HEK293 (cell line): ENCODE data around the gene RMND5B.

Experiments
- CTCF ChIA-PET: fragments of 350-600 bp; formaldehyde crosslinking; extraction: SDS; loops from one replicate; lab custom pipeline; 2021; ENCODE audit warnings: antibody characterized with exemption; lab: Yijun Ruan, JAX
- POLR2A ChIA-PET: fragments of 300-600 bp; formaldehyde crosslinking; extraction: SDS; loops from one replicate; lab custom pipeline; 2020; ENCODE audit warnings: antibody characterized with exemption, inconsistent platforms; lab: Yijun Ruan, JAX
- H3K27ac ChIP-seq: fragments of 200-500 bp; sonication (Bioruptor generic); 2 replicates; pipeline ENCODE4 v1.5.1; 2014; ENCODE audit warnings: low read depth, low read length, control low read depth, inconsistent platforms; ENCODE audit errors: extremely low read depth
- H3K36me3 ChIP-seq, 2 experiments: fragments of 200-500 bp in 1 of 2; sonication (Bioruptor generic) in 1 of 2; 1 replicate in 1 of 2; 2 replicates in 1 of 2; pipeline ENCODE4 v1.5.1; 2014 to 2017; ENCODE audit warnings: inconsistent platforms in 2 of 2, low read length in 2 of 2; ENCODE audit not compliant: control insufficient read depth in 2 of 2, insufficient read depth in 1 of 2
- H3K4me1 ChIP-seq: fragments of 200-500 bp; sonication (Bioruptor generic); 2 replicates; pipeline ENCODE4 v1.5.1; 2014; ENCODE audit warnings: mild to moderate bottlenecking, low read length, inconsistent platforms; ENCODE audit not compliant: control insufficient read depth, insufficient read depth
- H3K4me3 ChIP-seq: 2 replicates; pipeline ENCODE4 v1.5.1; 2011; ENCODE audit warnings: low read depth, mild to moderate bottlenecking, control low read depth, low read length, moderate library complexity
- H3K9me3 ChIP-seq: fragments of 200-500 bp; sonication (Bioruptor generic); 2 replicates; pipeline ENCODE4 v1.5.1; 2014; ENCODE audit warnings: low read depth, low read length, inconsistent platforms; ENCODE audit not compliant: control insufficient read depth, insufficient read depth
- ATF2 ChIP-seq: fragments of 450-650 bp; formaldehyde crosslinking; IDR thresholded peaks from 2 replicates; pipeline ENCODE4 v1.5.1; 2016; ENCODE audit warnings: missing biosample characterization, missing genetic modification characterization, low read depth
- EGR2 ChIP-seq: fragments of 450-650 bp; formaldehyde crosslinking; IDR thresholded peaks from 2 replicates; pipeline ENCODE4 v1.5.1; 2016; ENCODE audit warnings: low read depth, missing biosample characterization, missing genetic modification characterization
- GLI2 ChIP-seq: fragments of 450-650 bp; formaldehyde crosslinking; IDR thresholded peaks from 2 replicates; pipeline ENCODE4; 2017; ENCODE audit warnings: missing biosample characterization, missing genetic modification characterization, low read depth, borderline replicate concordance
- GLIS2 ChIP-seq: fragments of 450-650 bp; formaldehyde crosslinking; IDR thresholded peaks from 2 replicates; pipeline ENCODE4 v1.5.1; 2016; ENCODE audit warnings: missing biosample characterization, missing genetic modification characterization
- HIC1 ChIP-seq: fragments of 450-650 bp; formaldehyde crosslinking; IDR thresholded peaks from 2 replicates; pipeline ENCODE4 v1.5.1; 2016; ENCODE audit warnings: missing biosample characterization, missing genetic modification characterization
- HOXD13 ChIP-seq: sonication (generic); formaldehyde crosslinking; IDR thresholded peaks from 2 replicates; pipeline ENCODE4 v1.8.0; 2022; ENCODE audit warnings: missing genetic modification reagents, borderline replicate concordance
- KLF8 ChIP-seq: fragments of 450-650 bp; formaldehyde crosslinking; IDR thresholded peaks from 2 replicates; pipeline ENCODE4 v1.5.1; 2016; ENCODE audit warnings: missing biosample characterization, missing genetic modification characterization
- PATZ1 ChIP-seq: fragments of 450-650 bp; formaldehyde crosslinking; IDR thresholded peaks from 2 replicates; pipeline ENCODE4 v1.5.1; 2016; ENCODE audit warnings: missing biosample characterization, missing genetic modification characterization
- PRDM1 ChIP-seq: fragments of 450-650 bp; formaldehyde crosslinking; IDR thresholded peaks from 2 replicates; pipeline ENCODE4; 2016; ENCODE audit warnings: missing biosample characterization, missing genetic modification characterization
- SCRT2 ChIP-seq: fragments of 450-650 bp; formaldehyde crosslinking; IDR thresholded peaks from 2 replicates; pipeline ENCODE4 v1.5.1; 2016; ENCODE audit warnings: missing biosample characterization, missing genetic modification characterization
- YY1 ChIP-seq: fragments of 450-650 bp; formaldehyde crosslinking; IDR thresholded peaks from 2 replicates; pipeline ENCODE4 v1.5.1; 2018; ENCODE audit warnings: missing biosample characterization, missing genetic modification characterization
- ZFHX2 ChIP-seq: fragments of 450-650 bp; formaldehyde crosslinking; conservative IDR thresholded peaks from 2 replicates; pipeline ENCODE4 v1.5.1; 2016; ENCODE audit warnings: missing biosample characterization, missing genetic modification characterization
- ZNF19 ChIP-seq: fragments of 450-650 bp; formaldehyde crosslinking; IDR thresholded peaks from 2 replicates; pipeline ENCODE4; 2016; ENCODE audit warnings: missing biosample characterization, missing genetic modification characterization, low read depth
- ZNF274 ChIP-seq, 2 experiments: fragments of 200-500 bp in 1 of 2; fragments of 450-650 bp in 1 of 2; sonication (Bioruptor generic) in 1 of 2; formaldehyde crosslinking in 1 of 2; IDR thresholded peaks; 2 replicates each; pipeline versions ENCODE4 v1.5.1 to v1.6.1; 2014 to 2016; ENCODE audit warnings: borderline replicate concordance in 1 of 2, inconsistent platforms in 1 of 2, low read length in 1 of 2, missing biosample characterization in 1 of 2, missing genetic modification characterization in 1 of 2
- ZNF335 ChIP-seq: fragments of 450-650 bp; formaldehyde crosslinking; conservative IDR thresholded peaks from 2 replicates; pipeline ENCODE4 v1.5.1; 2016; ENCODE audit warnings: missing biosample characterization, missing genetic modification characterization
- ZNF423 ChIP-seq: fragments of 450-650 bp; formaldehyde crosslinking; IDR thresholded peaks from 2 replicates; pipeline ENCODE4 v1.5.1; 2016; ENCODE audit warnings: missing biosample characterization, missing genetic modification characterization
- ZNF621 ChIP-seq: fragments of 450-650 bp; formaldehyde crosslinking; IDR thresholded peaks from 2 replicates; pipeline ENCODE4 v1.5.1; 2017; ENCODE audit warnings: missing biosample characterization, missing genetic modification characterization
- ZNF624 ChIP-seq: fragments of 450-650 bp; formaldehyde crosslinking; IDR thresholded peaks from 2 replicates; pipeline ENCODE4 v1.5.1; 2017; ENCODE audit warnings: missing biosample characterization, missing genetic modification characterization
- ZNF660 ChIP-seq: fragments of 450-650 bp; IDR thresholded peaks from 2 replicates; pipeline ENCODE4 v1.5.1; 2018; ENCODE audit warnings: missing biosample characterization, mild to moderate bottlenecking, missing genetic modification characterization
- ZNF664 ChIP-seq: fragments of 450-650 bp; formaldehyde crosslinking; IDR thresholded peaks from 2 replicates; pipeline ENCODE4 v1.5.1; 2016; ENCODE audit warnings: missing biosample characterization, missing genetic modification characterization
- TF ChIP-seq, protein P1 (sequence below): fragments of 450-650 bp; formaldehyde crosslinking; IDR thresholded peaks from 2 replicates; pipeline ENCODE4 v1.5.1; 2016; ENCODE audit warnings: missing biosample characterization, missing genetic modification characterization
- TF ChIP-seq, protein P2 (sequence below): fragments of 450-650 bp; formaldehyde crosslinking; IDR thresholded peaks from 2 replicates; pipeline ENCODE4 v1.5.1; 2017; ENCODE audit warnings: missing biosample characterization, missing genetic modification characterization

RMND5B gene

DNA sequence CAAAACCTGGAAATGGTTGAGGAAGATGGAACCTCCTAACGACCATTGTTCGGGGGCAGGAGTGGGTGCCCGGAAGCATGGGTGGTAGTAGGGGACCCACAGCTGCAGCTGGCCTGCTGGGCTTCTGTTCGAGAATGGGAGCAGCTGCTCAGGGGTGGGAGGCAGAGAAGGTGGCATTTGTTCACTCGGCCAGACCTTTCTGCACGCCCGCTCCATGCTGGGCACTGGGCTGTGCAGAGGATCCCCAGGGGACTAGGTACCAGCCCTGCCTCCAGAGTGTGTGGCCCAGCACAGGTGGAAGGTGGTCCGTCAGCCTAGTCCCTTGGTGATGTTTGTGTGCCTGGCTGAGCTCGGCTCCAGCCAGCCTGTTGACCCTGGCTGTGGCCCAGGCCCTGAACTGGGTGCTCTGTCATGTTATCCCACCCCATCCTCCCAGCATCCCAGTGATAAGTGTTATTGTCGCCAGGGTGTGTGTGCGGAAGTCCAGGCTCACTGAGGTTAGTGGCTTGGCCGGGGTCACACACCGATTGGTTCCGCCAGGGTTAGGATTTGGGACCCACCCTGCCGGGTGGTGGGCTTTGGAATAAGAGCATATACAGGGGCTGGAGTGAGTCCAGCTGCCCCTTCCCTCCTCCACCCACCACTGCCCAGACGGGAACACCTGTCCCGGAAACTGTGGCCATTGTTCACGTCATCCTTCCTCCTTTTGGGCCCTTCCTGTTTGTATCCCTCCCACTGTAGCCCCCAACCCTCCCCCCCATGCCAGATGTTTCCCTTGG, 12.7 kb upstream of the RMND5B start:
- ChIA-PET CTCF (no interaction called here), POLR2A (no interaction called here)
- Histone ChIP-seq H3K27ac (no peak overlapping the region), H3K9me3 (no peaks in the 10 kb centered on the region), H3K4me3 (no peak overlapping the region), H3K36me3 (peaks cover 0 to 10% of the 10 kb centered on the region in 2 experiments; a peak in 1 of 3 replicates), H3K4me1 (0 out of 2 replicates have a peak, but pooled peaks cover 2% of the 10 kb centered on the region)
- TF ChIP-seq ZNF664 (tag by site-specific recombination) (no peak), ZFHX2 (tag by site-specific recombination) (0 out of 2 replicates have a peak, but pooled peaks have one; percentile 7), YY1 (tag by site-specific recombination) (no peak), ZNF423 (tag by site-specific recombination) (no peak), GLI2 (no peak), ZNF621 (no peak), ATF2 (tag by site-specific recombination) (no peak), ZNF624 (tag by site-specific recombination) (no peak), EGR2 (0 out of 2 replicates have a peak, but pooled peaks have one; percentile 7), ZNF335 (tag by site-specific recombination) (no peak)
- TF ChIP-seq, protein P1, sequence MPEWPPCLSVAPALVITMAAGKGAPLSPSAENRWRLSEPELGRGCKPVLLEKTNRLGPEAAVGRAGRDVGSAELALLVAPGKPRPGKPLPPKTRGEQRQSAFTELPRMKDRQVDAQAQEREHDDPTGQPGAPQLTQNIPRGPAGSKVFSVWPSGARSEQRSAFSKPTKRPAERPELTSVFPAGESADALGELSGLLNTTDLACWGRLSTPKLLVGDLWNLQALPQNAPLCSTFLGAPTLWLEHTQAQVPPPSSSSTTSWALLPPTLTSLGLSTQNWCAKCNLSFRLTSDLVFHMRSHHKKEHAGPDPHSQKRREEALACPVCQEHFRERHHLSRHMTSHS (tag by site-specific recombination), result no peak
- TF ChIP-seq, protein P2, sequence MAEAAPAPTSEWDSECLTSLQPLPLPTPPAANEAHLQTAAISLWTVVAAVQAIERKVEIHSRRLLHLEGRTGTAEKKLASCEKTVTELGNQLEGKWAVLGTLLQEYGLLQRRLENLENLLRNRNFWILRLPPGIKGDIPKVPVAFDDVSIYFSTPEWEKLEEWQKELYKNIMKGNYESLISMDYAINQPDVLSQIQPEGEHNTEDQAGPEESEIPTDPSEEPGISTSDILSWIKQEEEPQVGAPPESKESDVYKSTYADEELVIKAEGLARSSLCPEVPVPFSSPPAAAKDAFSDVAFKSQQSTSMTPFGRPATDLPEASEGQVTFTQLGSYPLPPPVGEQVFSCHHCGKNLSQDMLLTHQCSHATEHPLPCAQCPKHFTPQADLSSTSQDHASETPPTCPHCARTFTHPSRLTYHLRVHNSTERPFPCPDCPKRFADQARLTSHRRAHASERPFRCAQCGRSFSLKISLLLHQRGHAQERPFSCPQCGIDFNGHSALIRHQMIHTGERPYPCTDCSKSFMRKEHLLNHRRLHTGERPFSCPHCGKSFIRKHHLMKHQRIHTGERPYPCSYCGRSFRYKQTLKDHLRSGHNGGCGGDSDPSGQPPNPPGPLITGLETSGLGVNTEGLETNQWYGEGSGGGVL (tag by site-specific recombination), result no peak

- H3K36me3 ChIP-seq, result peaks cover 0 to 10% of the 10 kb centered on the region in 2 experiments; a peak in 1 of 3 replicates
- H3K27ac ChIP-seq, result no peak overlapping the region
- POLR2A ChIA-PET, result interaction anchor here (0.6 to 2.2 kb wide), 9 partner anchors 10 to 794 kb away, joined by 3 to 13 read pairs (median 4); partner anchors contain the start of gene HNRNPAB
- 0 out of 2 replicates have a peak, but pooled peaks cover 2% of the 10 kb centered on the region for H3K4me1 ChIP-seq
- H3K9me3 ChIP-seq, result no peaks in the 10 kb centered on the region
- CTCF ChIA-PET, result interaction anchor here (0.6 to 2.1 kb wide), 20 partner anchors 9 to 1583 kb away, joined by 3 to 19 read pairs (median 6); no protein-coding TSS in a partner anchor
- no peak overlapping the region for H3K4me3 ChIP-seq
- TF ChIP-seq GLIS2 (tag by site-specific recombination), result no peak
- no peak for TF ChIP-seq KLF8 (tag by site-specific recombination)
- no peak for TF ChIP-seq PATZ1 (tag by site-specific recombination)
- TF ChIP-seq ZNF274 (IDR thresholded peaks at IDR 0.05; ENCODE audit: low read length), result no peak
- TF ChIP-seq ZNF274 (tag by site-specific recombination; IDR thresholded peaks at IDR 0.05; ENCODE audit: borderline replicate concordance), result no peak
- no peak for TF ChIP-seq SCRT2 (tag by site-specific recombination)
- TF ChIP-seq ZNF19, result no peak
- no peak for TF ChIP-seq HIC1 (tag by site-specific recombination)
- TF ChIP-seq HOXD13 (CRISPR knock-in tag), result no peak
- no peak for TF ChIP-seq ZNF660 (tag by site-specific recombination)
- TF ChIP-seq PRDM1 (tag by site-specific recombination), result no peak
- TF ChIP-seq ATF2 (tag by site-specific recombination), result no peak
Observed at GRCh38 chr5:178119915-178120606, 10.8 kb upstream of the RMND5B start.
